GM19397 (cell line): ENCODE results near the gene FILIP1.

Experiments
- ATAC-seq: cut with Tn5 transposase; IDR thresholded peaks from one replicate; pipeline ENCODE4 v1.9.1; 2021; ENCODE audit warnings: mild to moderate bottlenecking, moderate library complexity; ENCODE audit not compliant: unreplicated experiment

The FILIP1 gene

DNA sequence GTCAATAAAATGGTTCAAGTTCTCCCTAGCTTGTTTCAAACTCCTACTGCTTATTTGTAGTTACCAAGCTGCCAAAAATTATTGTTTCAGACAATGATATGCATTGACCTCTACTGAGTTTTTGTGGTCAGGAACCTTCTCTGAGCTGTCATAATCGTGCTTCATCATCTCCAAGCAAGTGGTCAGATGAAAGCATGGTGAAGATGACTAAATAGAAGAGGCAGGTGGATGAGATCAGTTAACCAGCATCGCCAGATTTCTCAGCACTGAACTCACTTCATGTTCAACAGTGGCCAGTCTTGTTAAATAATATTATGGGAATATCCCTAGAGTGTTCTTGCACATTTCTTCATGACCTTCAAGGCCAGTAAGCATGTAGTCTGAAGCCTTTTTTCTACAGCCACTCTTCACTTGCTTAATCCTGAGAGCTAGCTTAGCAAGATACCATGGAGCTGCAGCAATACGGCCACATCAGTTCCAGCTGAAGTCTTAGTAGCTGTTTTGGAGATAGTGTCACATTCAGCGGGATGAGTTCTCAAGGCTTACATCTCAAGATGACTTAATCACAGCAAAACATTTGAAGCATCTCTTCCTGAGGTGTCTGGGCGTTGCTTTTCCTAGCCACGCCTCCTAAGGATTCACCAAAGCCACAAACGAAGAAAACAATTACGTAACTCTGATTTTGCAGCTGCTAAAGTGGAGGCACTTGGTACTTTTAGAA is 107.4 kb downstream of the FILIP1 start:
- ATAC-seq, result no peak

DNA sequence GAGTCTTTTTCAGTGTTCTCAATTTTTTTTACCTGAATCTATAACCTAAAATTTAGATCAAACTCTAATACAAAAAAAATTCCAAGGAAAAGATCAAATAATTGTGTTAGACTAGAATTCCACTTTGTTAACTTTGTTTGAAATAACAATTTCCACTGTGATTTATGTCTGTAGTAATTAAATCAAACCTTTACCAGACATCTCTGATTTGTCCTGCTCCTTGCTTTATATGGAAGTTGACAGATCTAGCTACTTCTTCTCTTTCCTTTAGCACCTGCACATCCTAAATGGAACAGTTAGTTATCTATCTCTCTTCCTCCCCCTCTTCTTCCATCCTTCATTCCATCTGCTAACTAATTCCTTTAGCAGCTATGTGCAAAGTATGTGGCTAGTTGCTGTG is 109.5 kb downstream of the FILIP1 start:
- no peak for ATAC-seq

DNA sequence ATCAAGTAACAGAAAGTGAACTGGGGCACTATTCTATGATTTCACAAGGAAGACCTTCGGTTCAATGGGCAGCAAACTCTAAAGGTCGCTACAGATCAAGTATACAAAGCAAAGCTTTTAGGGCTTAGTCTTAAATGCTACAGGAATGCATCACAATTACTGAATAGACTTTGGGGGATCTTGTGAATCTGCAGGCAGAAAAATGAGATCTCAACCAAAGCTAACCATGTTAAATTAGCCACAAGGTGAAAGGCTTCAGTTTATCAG is 111.0 kb downstream of the FILIP1 start:
- ATAC-seq, result no peak

DNA sequence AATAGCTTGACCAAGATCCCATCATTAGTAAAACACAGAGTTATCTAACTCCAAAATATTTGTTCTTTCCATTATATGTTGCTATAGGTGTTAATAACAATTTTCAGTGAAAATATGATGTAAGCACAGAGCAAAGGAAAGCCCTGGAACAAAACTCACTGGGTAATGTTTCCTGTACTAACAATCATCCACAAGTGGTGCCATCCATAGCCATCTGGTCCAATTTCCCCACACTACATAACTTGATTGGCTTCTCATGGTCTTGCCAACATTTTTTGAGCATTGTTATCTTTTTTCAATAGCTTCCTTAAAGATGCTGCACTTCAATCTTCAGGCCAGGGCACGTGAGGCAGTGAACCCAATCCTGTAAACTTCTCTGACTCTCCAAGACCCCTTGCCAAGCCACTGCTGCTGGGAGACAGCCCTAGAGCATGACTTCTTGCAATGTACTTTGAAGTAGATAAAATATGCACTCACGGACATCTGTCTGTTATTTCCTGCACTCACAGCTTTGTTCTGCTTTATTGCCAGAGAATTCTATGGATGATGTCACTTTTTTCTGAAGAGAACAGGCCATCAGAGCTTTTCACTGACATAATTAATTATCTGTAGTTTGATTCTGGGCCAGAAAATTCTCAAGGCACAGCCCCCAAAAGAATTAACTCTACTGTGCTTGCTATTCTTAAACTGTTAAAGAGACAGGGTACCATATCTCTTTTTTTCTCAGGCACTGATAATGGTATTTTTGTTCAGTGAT is 111.5 kb downstream of the FILIP1 start:
- ATAC-seq, result no peak

DNA sequence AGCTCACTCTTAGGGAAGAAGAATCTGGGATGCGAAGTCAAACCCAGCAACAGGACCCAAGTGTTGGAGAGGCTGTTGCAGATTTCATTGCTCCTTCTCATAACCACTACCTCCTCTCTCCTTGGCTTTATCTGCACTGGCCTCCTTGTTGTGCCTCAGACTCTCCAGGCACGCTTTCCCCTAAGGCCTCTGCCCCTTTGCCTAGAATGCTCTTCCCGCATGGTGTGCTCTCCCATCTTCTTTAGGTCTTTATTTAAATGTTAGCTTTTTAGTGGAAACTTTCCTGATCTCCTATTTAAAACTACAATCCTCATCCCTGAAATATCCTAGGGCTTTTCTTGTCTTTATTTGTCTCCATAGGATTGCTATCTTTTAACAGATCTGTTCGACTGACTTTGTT is 114.1 kb downstream of the FILIP1 start:
- no peak for ATAC-seq

DNA sequence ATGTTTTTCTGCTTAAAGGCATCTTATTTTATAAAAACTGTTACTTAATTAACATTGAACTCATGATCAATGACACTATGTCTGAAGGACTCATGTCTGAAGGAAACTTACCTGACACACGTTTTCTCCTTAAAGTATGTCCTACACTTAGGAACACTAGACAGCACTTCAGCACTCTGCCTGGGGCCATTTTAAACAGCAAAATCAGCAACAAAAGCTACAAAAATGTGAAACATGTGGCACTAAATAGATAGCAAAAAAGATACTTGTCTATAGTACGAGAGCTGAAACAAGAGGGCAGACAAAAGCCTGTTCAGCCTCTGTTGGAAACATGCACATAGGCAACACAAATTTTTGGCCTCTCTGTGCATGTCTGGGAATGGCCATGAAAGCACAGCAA is 115.5 kb downstream of the FILIP1 start:
- no peak for ATAC-seq

DNA sequence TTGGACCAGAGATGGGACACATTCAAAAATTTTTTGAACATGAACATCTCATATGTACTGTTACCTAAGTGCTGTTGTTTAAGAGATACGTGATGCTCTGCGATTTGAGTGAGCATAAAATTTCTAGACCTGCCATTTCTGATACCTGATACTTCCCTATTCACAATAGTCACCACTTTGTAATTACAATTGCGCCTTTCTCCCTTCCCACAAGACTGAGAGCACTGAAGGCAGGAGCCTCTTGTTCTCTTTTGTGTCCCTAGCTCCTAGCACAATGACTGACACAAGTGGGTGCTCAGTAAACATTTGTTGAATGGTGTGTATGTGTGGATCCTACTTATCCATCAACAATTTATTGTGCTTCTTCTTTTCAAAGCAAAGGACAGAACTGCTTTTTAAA is 116.2 kb downstream of the FILIP1 start:
- ATAC-seq, result no peak

DNA sequence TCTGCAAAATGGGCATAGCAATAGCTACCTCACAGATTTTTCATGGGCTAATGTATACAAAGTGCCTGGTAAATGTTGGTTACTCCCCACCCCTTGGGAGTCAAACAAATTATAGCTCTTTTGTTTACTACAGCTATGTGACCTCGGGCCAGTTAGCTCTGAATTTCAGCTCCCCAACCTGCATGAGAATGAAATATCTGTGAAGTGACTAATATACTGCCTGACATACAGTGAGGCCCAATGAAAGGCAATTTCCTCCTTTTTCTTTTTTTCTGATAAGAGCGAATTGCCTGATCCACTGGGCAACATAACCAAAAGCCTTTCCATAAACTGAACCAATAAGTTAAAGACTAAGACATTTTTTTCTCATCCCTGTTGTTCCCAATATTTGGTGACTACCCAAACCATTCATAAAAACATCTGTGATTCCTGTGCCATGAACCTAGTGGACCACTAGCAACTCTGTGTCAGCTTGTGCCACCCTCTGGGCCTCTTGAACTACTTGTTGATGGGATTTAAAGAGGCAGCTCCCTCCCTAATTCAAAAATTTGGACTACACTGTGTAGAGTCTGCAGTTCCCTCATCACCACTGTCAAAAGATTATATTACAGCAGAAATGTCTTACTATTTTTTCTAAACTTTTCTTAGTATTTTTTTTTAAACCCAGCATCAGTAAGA is 117.1 kb downstream of the FILIP1 start:
- ATAC-seq, result no peak

DNA sequence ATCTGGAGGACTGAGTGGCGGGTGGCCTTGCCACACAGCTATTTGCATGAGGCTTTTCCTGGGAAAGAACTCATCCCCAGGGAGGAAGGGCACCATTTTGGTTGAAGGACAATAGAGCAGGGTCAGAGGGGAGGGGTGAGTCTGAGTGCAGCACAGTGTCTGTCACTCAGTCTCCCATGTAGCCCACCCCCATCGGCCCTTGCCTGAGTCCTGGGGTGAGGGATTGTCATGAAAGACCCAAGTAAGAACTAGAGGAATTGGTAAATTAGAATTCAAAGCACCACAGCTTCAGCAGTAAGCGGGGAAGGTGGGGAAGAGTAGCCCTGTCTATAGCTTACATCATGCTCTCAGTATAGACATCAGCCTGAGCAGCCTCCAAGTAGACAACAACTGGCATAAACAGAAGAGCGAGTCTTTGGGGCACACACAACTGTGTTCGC is 118.6 kb downstream of the FILIP1 start:
- ATAC-seq, result no peak

DNA sequence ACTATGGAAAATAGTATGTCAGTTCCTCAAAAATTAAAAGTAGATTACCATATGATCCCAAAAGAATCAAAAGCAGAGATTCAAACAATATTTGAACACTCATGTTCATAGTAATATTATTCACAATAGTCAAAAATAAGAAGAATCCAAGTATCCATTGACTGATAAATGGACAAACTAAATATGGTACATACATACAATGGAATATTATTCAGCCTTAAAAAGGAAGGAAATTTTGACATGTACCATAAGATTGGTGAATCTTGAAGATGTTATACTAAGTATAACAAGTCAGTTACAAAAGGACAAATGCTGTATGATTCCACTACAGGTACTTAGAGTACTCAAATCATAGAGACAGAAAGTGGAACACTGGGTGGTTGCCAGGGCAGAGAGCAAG is 120.7 kb downstream of the FILIP1 start:
- no peak for ATAC-seq

DNA sequence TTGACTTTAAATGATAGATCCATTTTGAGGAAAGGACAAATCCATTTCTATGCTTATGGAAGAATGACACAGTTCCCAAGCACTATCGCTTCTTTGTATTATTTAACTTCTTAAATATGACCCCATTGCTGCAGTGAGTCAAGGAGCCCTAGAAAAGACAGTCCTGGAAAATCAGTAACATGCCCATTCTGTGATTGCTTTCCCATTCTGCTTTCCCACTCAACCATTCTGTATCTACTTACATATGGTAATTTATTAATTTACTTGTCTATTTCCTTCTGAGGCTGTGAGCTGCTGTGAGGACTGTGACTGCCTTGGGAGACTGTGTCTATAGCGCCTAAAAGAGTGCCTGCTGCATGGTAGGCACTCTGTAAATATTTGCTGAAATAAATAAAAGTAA is 123.6 kb downstream of the FILIP1 start:
- ATAC-seq, result no peak

DNA sequence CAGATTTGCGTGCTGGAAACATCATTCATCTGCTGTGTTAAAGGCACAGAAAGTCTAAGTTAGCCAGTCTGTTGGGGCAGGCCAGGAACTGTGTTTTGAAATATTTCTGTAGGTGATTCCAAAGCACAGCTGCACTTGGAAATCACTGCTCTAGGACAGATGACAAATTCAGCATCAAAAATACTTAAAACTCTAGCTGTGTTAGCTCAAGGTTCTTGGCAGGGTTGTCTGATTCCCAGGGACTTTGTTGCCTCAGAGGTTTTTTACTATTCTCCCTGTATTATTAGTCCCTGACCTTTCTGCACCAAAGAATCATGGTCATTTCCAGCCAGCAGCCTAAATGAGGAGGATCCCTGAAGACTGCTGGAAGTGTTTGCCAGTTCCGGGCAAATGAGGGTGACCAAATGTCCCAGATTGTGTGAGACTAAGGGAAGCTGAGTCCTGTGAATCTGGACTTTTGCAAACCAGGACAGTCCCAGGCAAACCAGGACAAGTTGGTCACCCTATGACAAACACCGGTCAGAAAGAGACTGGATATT is 124.7 kb downstream of the FILIP1 start:
- ATAC-seq, result no peak

DNA sequence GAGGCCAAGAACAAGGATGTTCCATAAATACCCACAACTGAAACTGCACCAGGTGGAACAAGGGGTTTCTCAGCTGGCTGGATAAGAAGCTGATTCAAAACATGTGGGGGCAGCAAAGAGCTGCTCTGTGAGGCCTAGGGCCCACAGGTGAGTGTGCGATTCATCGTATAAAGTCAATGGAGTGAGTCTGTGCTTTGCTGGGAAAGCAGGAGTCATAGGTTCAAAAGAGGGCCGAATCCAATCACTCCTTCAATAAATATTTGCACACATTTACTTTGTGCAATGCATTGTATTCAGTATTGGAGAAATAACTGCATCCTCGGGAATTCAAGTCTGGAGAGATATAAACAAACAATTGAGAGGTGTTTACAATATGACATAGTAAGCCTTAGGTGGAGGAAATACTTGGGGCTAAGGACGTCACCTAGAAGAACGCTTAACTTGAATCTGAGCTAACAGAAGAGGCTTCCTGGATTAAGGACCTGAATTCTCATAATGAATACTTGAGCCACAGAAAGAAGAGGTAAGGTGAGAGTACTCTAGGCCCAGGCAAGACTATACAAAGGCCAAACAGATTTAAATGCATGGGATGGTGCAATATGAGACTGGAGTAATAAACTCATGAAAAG is 125.3 kb downstream of the FILIP1 start:
- ATAC-seq, result no peak

DNA sequence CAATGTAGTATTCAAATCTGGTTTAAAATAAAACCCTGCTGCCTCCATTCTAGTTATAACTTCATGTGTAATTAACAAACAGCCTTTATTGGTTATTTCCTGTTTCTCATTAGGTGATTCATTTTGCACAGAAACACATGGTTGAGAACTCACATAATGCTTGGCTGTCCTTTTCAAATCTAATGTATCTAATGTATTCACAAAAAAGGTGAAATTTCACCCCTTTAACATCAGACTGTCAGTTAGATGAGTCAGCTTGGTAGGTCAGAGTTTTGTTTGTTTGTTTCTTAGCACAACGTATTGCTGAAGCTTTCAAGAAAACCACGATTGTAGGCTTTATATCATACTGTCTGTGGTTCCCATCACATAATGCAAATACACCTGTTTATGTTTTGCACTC is 130.3 kb downstream of the FILIP1 start:
- no peak for ATAC-seq

DNA sequence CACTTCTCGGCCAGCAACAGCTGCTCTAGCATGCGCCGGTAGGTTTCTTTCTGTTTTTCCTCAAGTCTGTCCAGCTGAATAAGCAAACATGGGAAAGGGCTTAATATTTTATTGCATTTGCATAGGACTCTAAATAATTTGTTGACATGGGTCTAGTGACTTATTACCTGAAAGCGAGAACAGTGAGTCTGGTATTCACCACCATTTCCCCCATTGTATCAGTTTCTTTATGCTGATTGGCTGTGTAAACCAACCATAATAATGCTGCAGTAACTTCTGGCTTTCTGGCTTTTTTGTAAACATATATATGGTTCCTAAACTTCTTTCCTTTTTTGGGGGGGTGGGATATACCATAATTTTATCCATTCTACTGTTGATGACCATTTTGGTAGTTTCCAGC is 140.0 kb downstream of the FILIP1 start:
- ATAC-seq, result no peak

DNA sequence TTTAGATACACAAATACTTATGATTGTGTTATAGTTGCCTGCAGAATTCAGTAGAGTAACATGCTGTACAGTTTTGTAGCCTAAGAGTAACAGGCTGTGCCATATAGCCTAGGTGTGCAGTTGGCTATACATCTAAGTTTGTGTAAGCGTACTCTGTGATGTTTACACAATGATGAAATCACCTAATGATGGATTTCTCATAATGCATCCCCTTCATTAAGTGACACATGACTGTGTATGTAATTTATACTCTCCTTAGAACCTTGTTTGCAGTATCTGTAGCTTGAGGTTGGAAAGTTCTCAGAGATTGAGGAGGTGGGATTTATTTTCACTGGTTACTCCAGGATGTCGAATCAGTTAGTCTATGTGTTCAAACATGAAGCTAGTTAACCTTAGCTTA is 142.0 kb downstream of the FILIP1 start:
- ATAC-seq, result no peak

DNA sequence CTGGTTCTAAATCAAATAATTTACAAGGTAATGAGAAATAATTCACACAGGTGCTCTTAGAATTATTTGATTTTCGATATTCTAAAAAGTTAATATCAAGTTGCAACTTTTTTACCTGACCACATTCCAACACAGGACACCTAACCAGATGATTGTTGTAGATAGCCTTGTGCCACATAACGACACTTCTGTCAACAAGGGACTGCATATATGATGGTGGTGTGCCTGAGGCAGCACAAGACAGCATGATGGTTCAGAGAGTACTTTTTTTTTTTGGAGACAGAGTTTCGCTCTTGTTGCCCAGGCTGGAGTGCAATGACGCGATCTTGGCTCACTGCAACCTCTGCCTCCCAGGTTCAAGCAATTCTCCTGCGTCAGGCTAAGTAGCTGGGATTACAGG is 142.8 kb downstream of the FILIP1 start:
- ATAC-seq, result no peak

DNA sequence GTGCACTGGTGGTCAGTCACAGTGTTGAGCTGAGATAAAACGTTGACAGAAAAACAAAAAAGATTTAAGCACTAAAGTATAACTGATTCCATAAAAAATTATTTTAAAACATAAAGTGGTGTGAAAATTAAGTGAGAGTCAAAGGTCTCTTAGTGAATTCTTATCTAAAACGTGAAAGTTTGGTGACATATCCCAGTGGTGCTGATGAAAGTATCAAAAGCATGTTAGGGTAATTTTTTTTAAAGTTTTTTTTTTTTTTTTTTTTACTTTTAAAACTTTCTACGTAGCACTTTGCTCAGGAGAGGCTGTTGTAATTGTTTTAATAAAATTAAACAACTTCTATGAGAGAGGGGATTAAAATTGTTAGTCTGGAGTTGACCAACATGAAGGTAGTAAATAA is 143.4 kb downstream of the FILIP1 start:
- no peak for ATAC-seq

DNA sequence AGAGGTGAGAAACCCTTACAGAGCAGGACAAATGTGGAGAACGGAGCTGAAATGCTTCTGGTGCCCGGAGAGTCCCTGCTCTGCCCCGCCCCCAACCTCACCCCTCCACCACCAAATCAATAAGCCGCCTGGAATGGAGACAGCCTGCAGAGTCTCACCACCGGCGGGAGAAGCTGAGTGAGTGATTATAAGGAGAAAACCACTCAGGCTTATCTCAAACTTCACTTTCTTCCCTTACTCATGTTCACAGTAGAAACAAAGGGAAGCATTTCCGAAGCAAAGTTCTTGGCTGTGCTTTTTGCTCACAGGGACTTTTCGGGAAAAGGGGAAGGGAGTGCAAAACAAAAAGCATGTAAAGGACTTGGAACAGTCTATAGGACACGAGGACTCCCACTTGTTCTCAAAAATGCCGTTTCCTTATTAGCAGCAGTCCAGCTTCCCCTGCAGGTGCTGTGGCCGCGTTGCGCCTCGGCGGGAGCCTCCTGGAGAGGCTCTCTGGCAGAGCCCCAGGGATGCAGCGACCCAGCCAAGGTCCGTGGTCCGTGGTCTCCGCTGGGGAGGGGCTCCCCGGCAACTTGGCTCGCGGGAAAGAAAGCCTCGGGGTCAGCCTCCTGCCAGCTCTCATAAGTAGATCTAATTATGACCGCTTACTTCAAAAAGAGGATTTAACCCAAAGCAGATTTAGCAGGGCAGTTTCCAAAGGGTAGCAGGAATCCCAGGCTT is 144.2 kb downstream of the FILIP1 start:
- ATAC-seq, result no peak

DNA sequence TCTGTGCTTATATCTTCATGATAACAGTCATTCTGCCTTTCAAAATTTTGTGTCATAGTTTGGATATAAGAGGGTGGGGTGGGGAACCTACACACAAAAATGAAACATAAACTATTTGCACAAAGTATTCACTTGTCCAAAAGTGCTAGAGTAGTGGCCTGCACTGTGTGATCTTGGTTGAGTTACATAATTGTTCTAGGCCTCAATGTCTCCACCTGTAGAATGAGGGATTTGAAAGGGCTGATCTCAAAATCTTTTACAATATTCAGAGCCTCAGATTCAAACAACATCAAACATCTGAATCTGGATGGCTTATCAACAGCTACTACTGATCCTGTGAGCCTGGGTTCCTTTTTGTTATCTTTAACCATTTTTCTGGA is 144.7 kb downstream of the FILIP1 start:
- no peak for ATAC-seq
